HCT116 (cell line): Measurements from ENCODE around the gene RAD51AP2. TPM values are rescaled to one million over a fixed set of nuclear protein-coding genes. Genes with fewer than 3 reads are reported as not detected.

ENCODE experiments used
- ATAC-seq: fragments of 200-7000 bp; cut with Tn5 transposase; 2 replicates; pipeline ENCODE4 v1.9.1; 2020; ENCODE audit warnings: mild to moderate bottlenecking, moderate library complexity
- BruUV-seq: library from RNA; stranded (reverse); fragments of 400-500 nt; replicated peaks from 2 replicates; lab custom pipeline; 2021; lab: Mats Ljungman, UMichigan
- CTCF ChIA-PET: fragments of 300-600 bp; sonication (Branson Sonifier 250); formaldehyde crosslinking; loops from one replicate; lab custom pipeline; 2021; ENCODE audit warnings: antibody characterized with exemption; lab: Charles Lee
- POLR2A ChIA-PET: fragments of 300-600, 350-600 bp; sonication (Branson Sonifier 250); formaldehyde crosslinking; loops from one replicate; lab custom pipeline; 2021; ENCODE audit warnings: antibody characterized with exemption; lab: Charles Lee
- RAD21 ChIA-PET, 2 experiments: fragments of 300-600 bp; sonication (Branson Sonifier 250); formaldehyde crosslinking; loops; one replicate each; lab custom pipeline; 2023; ENCODE audit warnings: low total read pairs in 2 of 2; ENCODE audit not compliant: uncharacterized antibody in 2 of 2, unreplicated experiment in 2 of 2, low non-redundant PET in 1 of 2; lab: Charles Lee
- DNase-seq: peaks from one replicate; pipeline ENCODE4 v3.0.0-alpha.2; 2010; ENCODE audit warnings: low read depth, low spot score
- H2AFZ ChIP-seq: fragments of 200-600 bp; shearing (Covaris generic), sonication (generic); 2 replicates; pipeline ENCODE4 v1.6.1; 2017; ENCODE audit warnings: low read depth, mixed run types, mixed read lengths, antibody characterized with exemption, low read length; ENCODE audit not compliant: poor library complexity, severe bottlenecking
- H3K27ac ChIP-seq: 2 replicates; pipeline ENCODE4 v1.5.1; 2012; ENCODE audit warnings: low read depth, low read length
- H3K27me3 ChIP-seq: fragments of 200-600 bp; sonication (generic); 2 replicates; pipeline ENCODE4 v1.6.1; 2016; ENCODE audit warnings: mixed run types, low read length, mixed read lengths; ENCODE audit not compliant: insufficient read depth
- H3K36me3 ChIP-seq, 2 experiments: fragments of 200-500 bp in 1 of 2; fragments of 200-600 bp in 1 of 2; sonication (Bioruptor generic) in 1 of 2; sonication (generic) in 1 of 2; 2 replicates each; pipeline versions ENCODE4 v1.5.1 to v1.6.1; 2014 to 2016; ENCODE audit warnings: low read length in 2 of 2, inconsistent platforms in 1 of 2, mixed read lengths in 1 of 2, mixed run types in 1 of 2; ENCODE audit not compliant: insufficient read depth in 2 of 2, control insufficient read depth in 1 of 2
- H3K4me1 ChIP-seq, 2 experiments: fragments of 200-600 bp in 1 of 2; sonication (generic) in 1 of 2; 2 replicates each; pipeline versions ENCODE4 v1.5.1 to v1.6.1; 2012 to 2017; ENCODE audit warnings: low read length in 2 of 2, inconsistent platforms in 1 of 2, mild to moderate bottlenecking in 1 of 2, mixed read lengths in 1 of 2, mixed run types in 1 of 2, moderate library complexity in 1 of 2; ENCODE audit not compliant: insufficient read depth in 2 of 2, control insufficient read depth in 1 of 2
- H3K4me2 ChIP-seq: fragments of 200-600 bp; sonication (generic); 2 replicates; pipeline ENCODE4 v1.6.1; 2017; ENCODE audit warnings: mixed run types, low read length, mixed read lengths
- H3K4me3 ChIP-seq, 2 experiments: fragments of 200-600 bp in 1 of 2; sonication (generic) in 1 of 2; replicated peaks in 1 of 2; 2 replicates each; pipeline ENCODE4 v1.5.1; 2011 to 2016; ENCODE audit warnings: low read length in 2 of 2, control low read depth in 1 of 2, low read depth in 1 of 2, mild to moderate bottlenecking in 1 of 2, mixed read lengths in 1 of 2, mixed run types in 1 of 2
- H3K79me2 ChIP-seq: fragments of 200-600 bp; sonication (generic); 2 replicates; pipeline ENCODE4 v1.6.1; 2017; ENCODE audit warnings: mild to moderate bottlenecking, mixed run types, low read length, moderate library complexity, mixed read lengths; ENCODE audit not compliant: insufficient read depth
- H3K9ac ChIP-seq: fragments of 200-600 bp; sonication (generic); 2 replicates; pipeline ENCODE4 v1.6.1; 2016; ENCODE audit warnings: low read length, mixed read lengths
- H3K9me2 ChIP-seq: fragments of 200-600 bp; sonication (generic), shearing (Covaris generic); 2 replicates; pipeline ENCODE4 v1.6.1; 2017; ENCODE audit warnings: mixed run types, mild to moderate bottlenecking, moderate library complexity; ENCODE audit not compliant: insufficient read depth
- H3K9me3 ChIP-seq, 2 experiments: fragments of 200-500 bp in 1 of 2; fragments of 200-600 bp in 1 of 2; sonication (Bioruptor generic) in 1 of 2; sonication (generic) in 1 of 2; 2 replicates each; pipeline ENCODE4 v1.6.1; 2014 to 2017; ENCODE audit warnings: low read length in 2 of 2, mixed read lengths in 2 of 2, inconsistent platforms in 1 of 2, low read depth in 1 of 2, mild to moderate bottlenecking in 1 of 2, mixed run types in 1 of 2, moderate library complexity in 1 of 2; ENCODE audit not compliant: control insufficient read depth in 1 of 2, insufficient read depth in 1 of 2
- H4K20me1 ChIP-seq: fragments of 200-600 bp; sonication (generic), shearing (Covaris generic); 2 replicates; pipeline ENCODE4 v1.6.1; 2017; ENCODE audit warnings: mixed run types, mild to moderate bottlenecking, moderate library complexity; ENCODE audit not compliant: insufficient read depth
- CBX3 ChIP-seq: IDR thresholded peaks from 2 replicates; pipeline ENCODE4 v1.6.1; 2012; ENCODE audit warnings: low read depth
- CEBPB ChIP-seq: IDR thresholded peaks from 2 replicates; pipeline ENCODE4 v1.6.1; 2012; ENCODE audit warnings: low read depth
- CTCF ChIP-seq, 3 experiments: fragments of 200-600 bp in 1 of 3; sonication (generic) in 1 of 3; IDR thresholded peaks in 2 of 3; conservative IDR thresholded peaks in 1 of 3; 2 replicates each; pipeline ENCODE4 v1.5.1; 2012 to 2017; ENCODE audit warnings: low read depth in 2 of 3, low read length in 2 of 3, antibody characterized with exemption in 1 of 3, borderline replicate concordance in 1 of 3, control low read depth in 1 of 3, mild to moderate bottlenecking in 1 of 3, mixed read lengths in 1 of 3, mixed run types in 1 of 3, moderate library complexity in 1 of 3; ENCODE audit not compliant: insufficient read depth in 1 of 3
- EGR1 ChIP-seq: IDR thresholded peaks from 2 replicates; pipeline ENCODE4 v1.6.1; 2012; ENCODE audit warnings: low read depth
- EZH2 ChIP-seq: fragments of 200-600 bp; sonication (generic); IDR thresholded peaks from 2 replicates; pipeline ENCODE4 v1.6.1; 2017; ENCODE audit warnings: antibody characterized with exemption, mixed run types
- EZH2phosphoT487 ChIP-seq: fragments of 200-600 bp; IDR thresholded peaks from 2 replicates; pipeline ENCODE4 v1.6.1; 2018; ENCODE audit warnings: antibody characterized with exemption, borderline replicate concordance
- FOSL1 ChIP-seq: IDR thresholded peaks from 2 replicates; pipeline ENCODE4 v1.6.1; 2012; ENCODE audit warnings: low read depth
- JUND ChIP-seq: IDR thresholded peaks from 2 replicates; pipeline ENCODE4 v1.6.1; 2012
- MAX ChIP-seq: IDR thresholded peaks from 2 replicates; pipeline ENCODE4 v1.6.1; 2012
- POLR2AphosphoS5 ChIP-seq: IDR thresholded peaks from 2 replicates; pipeline ENCODE4 v1.6.1; 2011; ENCODE audit warnings: mild to moderate bottlenecking, low read depth, low read length, moderate library complexity
- RAD21 ChIP-seq: IDR thresholded peaks from 2 replicates; pipeline ENCODE4 v1.6.1; 2012; ENCODE audit warnings: low read depth, mild to moderate bottlenecking
- SP1 ChIP-seq: IDR thresholded peaks from 2 replicates; pipeline ENCODE4 v1.6.1; 2012; ENCODE audit warnings: low read depth
- SRF ChIP-seq: IDR thresholded peaks from 2 replicates; pipeline ENCODE4 v1.6.1; 2012; ENCODE audit warnings: low read depth
- TCF7L2 ChIP-seq: IDR thresholded peaks from 2 replicates; pipeline ENCODE4 v1.7.0; 2011; ENCODE audit warnings: borderline replicate concordance, inconsistent platforms; ENCODE audit not compliant: insufficient read depth, insufficient read length; ENCODE audit errors: extremely low read depth
- ZBTB33 ChIP-seq: IDR thresholded peaks from 2 replicates; pipeline ENCODE4 v1.6.1; 2011; ENCODE audit warnings: mild to moderate bottlenecking, low read length, moderate library complexity; ENCODE audit not compliant: insufficient replicate concordance; ENCODE audit errors: extremely low read depth
- ZFX ChIP-seq: fragments of 450-650 bp; IDR thresholded peaks from 2 replicates; pipeline ENCODE4 v1.6.1; 2017
- intact Hi-C: fragments of 100-400 bp; cut with micrococcal nuclease; formaldehyde crosslinking; loops from 2 replicates; pipeline ENCODE4 v1.10.0; 2022
- total RNA-seq: library from RNA; stranded (reverse); gene quantifications from one replicate; pipeline ENCODE4 v1.2.1, GENCODE V29; 2021; ENCODE audit not compliant: unreplicated experiment

Gene RAD51AP2
- total RNA-seq, 1 experiment from 2014 or later, result 0.10 TPM

GRCh38 chr2:17497718-17498117, 20.5 kb downstream of the RAD51AP2 start:
- no peak overlapping the region for H3K4me3 ChIP-seq
- CTCF ChIA-PET, result no interaction called here
- no TSS peak for BruUV-seq
- H3K4me2 ChIP-seq, result no peak overlapping the region
- H3K9me2 ChIP-seq, result no peaks in the 10 kb centered on the region
- H2AFZ ChIP-seq, result no peak overlapping the region
- ATAC-seq, result no peak
- H3K79me2 ChIP-seq, result no peaks in the 10 kb centered on the region
- H4K20me1 ChIP-seq, result no peaks in the 10 kb centered on the region
- no peaks in the 10 kb centered on the region for H3K36me3 ChIP-seq
- H3K27me3 ChIP-seq, result no peaks in the 10 kb centered on the region
- TF ChIP-seq ZFX (no peak), EGR1 (no peak), MAX (no peak), SRF (no peak), SP1 (no peak)
- TF ChIP-seq, all 23 proteins: peak for 0
- intact Hi-C loops, result no loop called here
- ChIA-PET POLR2A (interaction anchor here (1.2 kb wide), 1 partner anchor 9 kb away, joined by 3 read pairs; no protein-coding TSS in a partner anchor), RAD21 (no interaction called here)
- Histone ChIP-seq H3K4me1 (no peaks in the 10 kb centered on the region), H3K27ac (no peak overlapping the region), H3K9me3 (no peaks in the 10 kb centered on the region), H3K9ac (no peak overlapping the region)
- DNase-seq, result no peak

GRCh38 chr2:17495590-17495989, 22.6 kb downstream of the RAD51AP2 start:
- H3K4me3 ChIP-seq, result no peak overlapping the region
- CTCF ChIA-PET, result no interaction called here
- TF ChIP-seq ZBTB33, result no peak
- no peak for TF ChIP-seq CEBPB
- no peak for TF ChIP-seq POLR2AphosphoS5
- no peak for TF ChIP-seq JUND
- no peak for TF ChIP-seq CBX3
- no peak for TF ChIP-seq EZH2phosphoT487
- TF ChIP-seq TCF7L2, result no peak
- no peak for TF ChIP-seq EZH2
- no peak for TF ChIP-seq CTCF (IDR thresholded peaks at IDR 0.05 in 2 of 3, conservative IDR thresholded peaks at IDR 0.05 in 1 of 3; ENCODE audit: borderline replicate concordance in 1 of 3, insufficient read depth in 1 of 3, low read depth in 2 of 3, low read length in 2 of 3)
- TF ChIP-seq RAD21, result no peak
- no peak for TF ChIP-seq EGR1
- TF ChIP-seq FOSL1, result no peak
- TF ChIP-seq, all 23 proteins: peak for 0
- Histone ChIP-seq H3K27ac (no peak overlapping the region), H4K20me1 (no peaks in the 10 kb centered on the region), H3K9me2 (no peaks in the 10 kb centered on the region), H3K9ac (no peak overlapping the region), H3K79me2 (no peaks in the 10 kb centered on the region), H3K9me3 (no peaks in the 10 kb centered on the region), H3K27me3 (no peaks in the 10 kb centered on the region), H3K4me2 (no peak overlapping the region), H3K36me3 (no peaks in the 10 kb centered on the region), H2AFZ (no peak overlapping the region), H3K4me1 (no peaks in the 10 kb centered on the region)
- POLR2A ChIA-PET, result no interaction called here
- DNase-seq (no peak), ATAC-seq (no peak)
- RAD21 ChIA-PET, result no interaction called here
- no TSS peak for BruUV-seq
- intact Hi-C loops, result no loop called here
